Measurements from ENCODE around the gene USP17L27.
A peak's percentile ranks its signal among the peaks of the same experiment; 100 is the strongest.
"Not testable (repeated sequence)": the region's sequence is repeated elsewhere in the genome, so short reads cannot be mapped to it uniquely, and the experiment has no call there.

USP17L27 gene

GRCh38 chr4:9343848-9344247 lies at the start of gene USP17L27:
USP17L27 (plus strand) TSS chr4:9344148; CDS start chr4:9344148, 0 bp downstream.
- DNase-seq = not testable (repeated sequence)

GRCh38 chr4:9324191-9324590 lies 19.8 kb upstream of the USP17L27 start:
- not testable (repeated sequence) for DNase-seq

GRCh38 chr4:9324865-9325264 lies 19.1 kb upstream of the USP17L27 start, which contains the start of gene USP17L24:
USP17L24 (plus strand) TSS chr4:9325165; CDS start chr4:9325165, 0 bp downstream.
- DNase-seq = not testable (repeated sequence)

GRCh38 chr4:9329611-9330010 lies 14.3 kb upstream of the USP17L27 start, which contains the start of gene USP17L25:
USP17L25 (plus strand) TSS chr4:9329911; CDS start chr4:9329911, 0 bp downstream.
- DNase-seq = not testable (repeated sequence)

- DNase-seq = not testable (repeated sequence)
Measured at GRCh38 chr4:9334358-9334757, 9.6 kb upstream of the USP17L27 start, which contains the start of gene USP17L26. USP17L26 (plus strand) TSS chr4:9334658; CDS start chr4:9334658, 0 bp downstream.

- DNase-seq = not testable (repeated sequence)
Measured at GRCh38 chr4:9339103-9339502, 4.8 kb upstream of the USP17L27 start, which contains the start of gene USP17L5. USP17L5 (plus strand) TSS chr4:9339403; CDS start chr4:9339403, 0 bp downstream.

- DNase-seq = not testable (repeated sequence)
Measured at GRCh38 chr4:9348593-9348992, 4.6 kb downstream of the USP17L27 start, which contains the start of gene USP17L28. USP17L28 (plus strand) TSS chr4:9348893; CDS start chr4:9348893, 0 bp downstream.

GRCh38 chr4:9350866-9351265 lies 6.9 kb downstream of the USP17L27 start:
- DNase-seq = not testable (repeated sequence)

GRCh38 chr4:9353338-9353737 lies 9.4 kb downstream of the USP17L27 start, which contains the start of gene USP17L29:
USP17L29 (plus strand) TSS chr4:9353638; CDS start chr4:9353638, 0 bp downstream.
- not testable (repeated sequence) for DNase-seq

GRCh38 chr4:9362829-9363228 lies 18.9 kb downstream of the USP17L27 start, which contains the start of gene USP17L30:
USP17L30 (plus strand) TSS chr4:9363129; CDS start chr4:9363129, 0 bp downstream.
- DNase-seq = not testable (repeated sequence)

- DNase-seq = not testable (repeated sequence)
Measured at GRCh38 chr4:9379881-9380280, 35.9 kb downstream of the USP17L27 start.

GRCh38 chr4:9381012-9381534 lies 37.1 kb downstream of the USP17L27 start:
- DNase-seq = peak; percentile 77

- DNase-seq = no peak
Measured at GRCh38 chr4:9384126-9384525, 40.2 kb downstream of the USP17L27 start.

- not testable (repeated sequence) for DNase-seq
Measured at GRCh38 chr4:9389001-9389400, 45.1 kb downstream of the USP17L27 start.

Data from retina (tissue), 1 donor.